22Rv1 (cell line): ENCODE measurements around the gene KCNK13.
"Not testable (repeated sequence)": the region's sequence is repeated elsewhere in the genome, so short reads cannot be mapped to it uniquely, and the experiment has no call there.

Source experiments
- CTCF ChIP-seq: fragments of 450-650 bp; IDR thresholded peaks from 2 replicates; pipeline ENCODE4 v1.5.1; 2017; ENCODE audit warnings: mild to moderate bottlenecking
- ZFX ChIP-seq: fragments of 450-650 bp; IDR thresholded peaks from 2 replicates; pipeline ENCODE4 v1.6.1; 2017; ENCODE audit warnings: antibody characterized with exemption, borderline replicate concordance

GRCh38 chr14:90026608-90027007 is 35.2 kb upstream of the KCNK13 start:
- TF ChIP-seq CTCF, ZFX: not testable (repeated sequence)
